Measurements from ENCODE around the gene CDC42EP4. TPM values are rescaled to one million over a fixed set of nuclear protein-coding genes. Genes with fewer than 3 reads are reported as not detected.

The CDC42EP4 gene
- total and polyA plus RNA-seq, 7 donors, result 10.7 to 24.4 (median 18.3) TPM

- no peak for DNase-seq
- Histone ChIP-seq H3K27ac (no peak overlapping the region), H3K27me3 (ENCODE audit: insufficient read depth in 3 of 3, low read length in 2 of 3) (no peaks in the 10 kb centered on the region), H3K9me3 (no peaks in the 10 kb centered on the region), H3K36me3 (ENCODE audit: insufficient read depth in 1 of 2, low read depth in 1 of 2) (no peaks in the 10 kb centered on the region), H3K4me1 (no peaks in the 10 kb centered on the region), H3K4me3 (no peak overlapping the region)
- WGBS, 3 donors, result 90 to 93% (median 91%) methylated on average over 9 of the region's 9 CpGs
- TF ChIP-seq, protein P1, sequence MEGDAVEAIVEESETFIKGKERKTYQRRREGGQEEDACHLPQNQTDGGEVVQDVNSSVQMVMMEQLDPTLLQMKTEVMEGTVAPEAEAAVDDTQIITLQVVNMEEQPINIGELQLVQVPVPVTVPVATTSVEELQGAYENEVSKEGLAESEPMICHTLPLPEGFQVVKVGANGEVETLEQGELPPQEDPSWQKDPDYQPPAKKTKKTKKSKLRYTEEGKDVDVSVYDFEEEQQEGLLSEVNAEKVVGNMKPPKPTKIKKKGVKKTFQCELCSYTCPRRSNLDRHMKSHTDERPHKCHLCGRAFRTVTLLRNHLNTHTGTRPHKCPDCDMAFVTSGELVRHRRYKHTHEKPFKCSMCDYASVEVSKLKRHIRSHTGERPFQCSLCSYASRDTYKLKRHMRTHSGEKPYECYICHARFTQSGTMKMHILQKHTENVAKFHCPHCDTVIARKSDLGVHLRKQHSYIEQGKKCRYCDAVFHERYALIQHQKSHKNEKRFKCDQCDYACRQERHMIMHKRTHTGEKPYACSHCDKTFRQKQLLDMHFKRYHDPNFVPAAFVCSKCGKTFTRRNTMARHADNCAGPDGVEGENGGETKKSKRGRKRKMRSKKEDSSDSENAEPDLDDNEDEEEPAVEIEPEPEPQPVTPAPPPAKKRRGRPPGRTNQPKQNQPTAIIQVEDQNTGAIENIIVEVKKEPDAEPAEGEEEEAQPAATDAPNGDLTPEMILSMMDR (IDR thresholded peaks at IDR 0.05), result no peak
- no peak for ATAC-seq
- intact Hi-C loops (cut with DNase I), result no loop called here
These were observed 40.7 kb downstream of the CDC42EP4 start for GRCh38 chr17:73271072-73271471.

DNA sequence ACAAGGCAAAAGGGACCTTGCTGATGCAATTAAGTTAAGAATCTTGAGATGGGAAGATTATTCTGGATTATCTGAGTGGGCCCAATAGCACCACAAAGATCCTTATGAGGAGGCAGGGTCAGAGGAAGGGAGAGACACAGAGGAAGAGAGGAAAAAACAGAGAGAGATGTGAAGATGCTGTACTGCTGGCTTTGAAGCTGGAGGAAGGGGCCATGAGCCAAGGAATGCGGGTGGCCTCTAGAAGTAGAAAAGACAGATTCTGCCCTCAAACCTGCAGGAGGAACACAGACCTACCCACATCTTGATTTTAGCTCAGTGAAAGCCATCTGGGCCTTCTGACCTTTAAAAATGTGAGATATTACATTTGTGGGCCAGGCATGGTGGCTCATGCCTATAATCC, 42.0 kb downstream of the CDC42EP4 start:
- TF ChIP-seq, protein P1 (IDR thresholded peaks at IDR 0.05), result no peak
- ATAC-seq (no peak), DNase-seq (no peak)
- intact Hi-C loops (cut with DNase I), result no loop called here
- WGBS, 3 donors, result 0 to 100% (median 97%) methylated on average over 1 of the region's 1 CpG
- H3K9me3 ChIP-seq, result no peaks in the 10 kb centered on the region
- no peaks in the 10 kb centered on the region for H3K27me3 ChIP-seq (ENCODE audit: insufficient read depth in 3 of 3, low read length in 2 of 3)
- no peak overlapping the region for H3K27ac ChIP-seq
- H3K4me3 ChIP-seq, result no peak overlapping the region
- H3K4me1 ChIP-seq, result no peaks in the 10 kb centered on the region
- H3K36me3 ChIP-seq (ENCODE audit: insufficient read depth in 1 of 2, low read depth in 1 of 2), result no peaks in the 10 kb centered on the region

DNA sequence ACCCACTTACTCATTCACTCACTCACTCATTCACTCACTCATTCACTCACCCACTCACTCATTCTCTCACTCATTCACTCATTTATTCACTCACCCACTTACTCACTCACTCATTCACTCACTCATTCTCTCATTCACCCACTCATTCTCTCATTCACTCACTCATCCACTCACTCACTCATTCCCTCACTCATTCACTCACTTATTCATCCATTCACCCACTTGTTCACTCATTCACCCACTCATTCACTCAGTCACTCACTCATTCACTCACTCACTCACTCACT, 42.5 kb downstream of the CDC42EP4 start:
- DNase-seq (no peak), ATAC-seq (no peak)
- TF ChIP-seq, protein P1 (IDR thresholded peaks at IDR 0.05), result no peak
- Histone ChIP-seq H3K9me3 (no peaks in the 10 kb centered on the region), H3K27ac (no peak overlapping the region), H3K27me3 (ENCODE audit: insufficient read depth in 3 of 3, low read length in 2 of 3) (no peaks in the 10 kb centered on the region), H3K4me1 (no peaks in the 10 kb centered on the region), H3K4me3 (no peak overlapping the region), H3K36me3 (ENCODE audit: insufficient read depth in 1 of 2, low read depth in 1 of 2) (no peaks in the 10 kb centered on the region)
- intact Hi-C loops (cut with DNase I), result no loop called here

- H3K4me3 ChIP-seq, result no peak overlapping the region
- no peak overlapping the region for H3K27ac ChIP-seq
- TF ChIP-seq, protein P1 (IDR thresholded peaks at IDR 0.05), result no peak
- intact Hi-C loops (cut with DNase I), result no loop called here
- H3K27me3 ChIP-seq (ENCODE audit: insufficient read depth in 3 of 3, low read length in 2 of 3), result no peaks in the 10 kb centered on the region
- H3K36me3 ChIP-seq (ENCODE audit: insufficient read depth in 1 of 2, low read depth in 1 of 2), result no peaks in the 10 kb centered on the region
- no peak for DNase-seq
- no peaks in the 10 kb centered on the region for H3K4me1 ChIP-seq
- peak in 2 of 4 donors; percentile 26 to 31 for ATAC-seq
- WGBS, 3 donors, result 79 to 86% (median 80%) methylated on average over 9 of the region's 9 CpGs
- no peaks in the 10 kb centered on the region for H3K9me3 ChIP-seq
These were observed 43.0 kb downstream of the CDC42EP4 start for GRCh38 chr17:73268582-73269328.
